GDM1 (cell line): Measurements from ENCODE around the gene GUSB.
A peak's percentile ranks its signal among the peaks of the same experiment; 100 is the strongest.
"Not testable (repeated sequence)": the region's sequence is repeated elsewhere in the genome, so short reads cannot be mapped to it uniquely, and the experiment has no call there.

Source experiments
- DNase-seq: peaks from one replicate; lab custom pipeline; 2025; lab: John Stamatoyannopoulos, UW

GUSB gene

GRCh38 chr7:65981965-65982792 lies at the start of gene GUSB:
TSS of gene GUSB (minus strand) at chr7:65982213. CDS start at chr7:65982183, 30 bp downstream.
- DNase-seq, result peak; percentile 80

- not testable (repeated sequence) for DNase-seq
Measured at GRCh38 chr7:66028342-66028741, 46.3 kb upstream of the GUSB start.

GRCh38 chr7:66016131-66016461 lies 34.1 kb upstream of the GUSB start:
- DNase-seq, result no peak

- no peak for DNase-seq
Measured at GRCh38 chr7:66015440-66016130, 33.6 kb upstream of the GUSB start.

GRCh38 chr7:66013938-66014337 lies 31.9 kb upstream of the GUSB start:
- DNase-seq, result peak; percentile 0

- DNase-seq, result no peak
Measured at GRCh38 chr7:66007232-66007631, 25.2 kb upstream of the GUSB start.

- peak; percentile 3 for DNase-seq
Measured at GRCh38 chr7:66005115-66005671, 23.2 kb upstream of the GUSB start.

GRCh38 chr7:66000823-66001417 lies 18.9 kb upstream of the GUSB start:
- not testable (repeated sequence) for DNase-seq

GRCh38 chr7:65994984-65995383 lies 13.0 kb upstream of the GUSB start:
- DNase-seq, result not testable (repeated sequence)

GRCh38 chr7:65992526-65992925 lies 10.5 kb upstream of the GUSB start:
- no peak for DNase-seq

GRCh38 chr7:65991829-65992228 lies 9.8 kb upstream of the GUSB start:
- DNase-seq, result not testable (repeated sequence)

GRCh38 chr7:65989694-65990080 lies 7.7 kb upstream of the GUSB start:
- no peak for DNase-seq

GRCh38 chr7:65988503-65988902 lies 6.5 kb upstream of the GUSB start:
- DNase-seq, result not testable (repeated sequence)

- no peak for DNase-seq
Measured at GRCh38 chr7:65988084-65988483, 6.1 kb upstream of the GUSB start.

GRCh38 chr7:65983965-65984658 lies 2.1 kb upstream of the GUSB start:
- DNase-seq, result no peak

GRCh38 chr7:65980478-65981250 lies 1.3 kb downstream of the GUSB start:
- DNase-seq, result peak; percentile 55

- no peak for DNase-seq
Measured at GRCh38 chr7:65979583-65980477, 2.2 kb downstream of the GUSB start.

GRCh38 chr7:65978891-65979582 lies 3.0 kb downstream of the GUSB start:
- no peak for DNase-seq

GRCh38 chr7:65976659-65977196 lies 5.3 kb downstream of the GUSB start:
- no peak for DNase-seq
